Trophoblast cell (in vitro differentiated cells and primary cell): ENCODE data around the gene RAP1GDS1.
A peak's percentile ranks its signal among the peaks of the same experiment; 100 is the strongest.
"Not testable (repeated sequence)": the region's sequence is repeated elsewhere in the genome, so short reads cannot be mapped to it uniquely, and the experiment has no call there.

Experiments used
- DNase-seq, 2 donors: peaks; one replicate each; pipeline ENCODE4 v3.0.0-alpha.2; 2016
- H2AFZ ChIP-seq: 2 replicates; pipeline ENCODE4 v1.6.1; 2013; ENCODE audit warnings: low read length, moderate library complexity, mild to moderate bottlenecking; ENCODE audit not compliant: insufficient read depth, poor library complexity
- H2AK5ac ChIP-seq: 2 replicates; pipeline ENCODE4 v1.6.1; 2013; ENCODE audit warnings: mild to moderate bottlenecking, low read length
- H2BK120ac ChIP-seq: 2 replicates; pipeline ENCODE4 v1.6.1; 2013; ENCODE audit warnings: low read length, mild to moderate bottlenecking, moderate library complexity; ENCODE audit not compliant: insufficient read depth, poor library complexity
- H2BK12ac ChIP-seq: 2 replicates; pipeline ENCODE4 v1.6.1; 2013; ENCODE audit warnings: mild to moderate bottlenecking, low read length, moderate library complexity
- H2BK5ac ChIP-seq: 2 replicates; pipeline ENCODE4 v1.6.1; 2013; ENCODE audit warnings: low read length, low read depth, moderate library complexity, mild to moderate bottlenecking; ENCODE audit not compliant: poor library complexity
- H3K14ac ChIP-seq: 2 replicates; pipeline ENCODE4 v1.6.1; 2013; ENCODE audit warnings: mild to moderate bottlenecking, low read length
- H3K18ac ChIP-seq: 2 replicates; pipeline ENCODE4 v1.6.1; 2013; ENCODE audit warnings: mild to moderate bottlenecking, low read length
- H3K23ac ChIP-seq: 2 replicates; pipeline ENCODE4 v1.6.1; 2013; ENCODE audit warnings: low read length
- H3K27ac ChIP-seq: 2 replicates; pipeline ENCODE4 v1.5.1; 2013; ENCODE audit warnings: low read depth, mild to moderate bottlenecking, inconsistent platforms, low read length, moderate library complexity
- H3K27me3 ChIP-seq: 2 replicates; pipeline ENCODE4 v1.6.1; 2013; ENCODE audit warnings: inconsistent platforms, mild to moderate bottlenecking, low read length, moderate library complexity; ENCODE audit not compliant: insufficient read depth
- H3K36me3 ChIP-seq, 2 experiments: 1 replicate in 1 of 2; 2 replicates in 1 of 2; pipeline ENCODE4 v1.6.1; 2013; ENCODE audit warnings: low read length in 2 of 2, mild to moderate bottlenecking in 2 of 2, moderate library complexity in 1 of 2; ENCODE audit not compliant: insufficient read depth in 2 of 2, control insufficient read depth in 1 of 2
- H3K4ac ChIP-seq: 2 replicates; pipeline ENCODE4 v1.6.1; 2013; ENCODE audit warnings: low read depth, mild to moderate bottlenecking, low read length, moderate library complexity
- H3K4me1 ChIP-seq, 2 experiments: 1 replicate in 1 of 2; 2 replicates in 1 of 2; pipeline ENCODE4 v1.6.1; 2013; ENCODE audit warnings: low read length in 2 of 2, mild to moderate bottlenecking in 2 of 2, moderate library complexity in 1 of 2; ENCODE audit not compliant: insufficient read depth in 2 of 2, control insufficient read depth in 1 of 2
- H3K4me2 ChIP-seq: 2 replicates; pipeline ENCODE4 v1.6.1; 2013; ENCODE audit warnings: inconsistent platforms, mild to moderate bottlenecking, low read length, moderate library complexity
- H3K4me3 ChIP-seq: 2 replicates; pipeline ENCODE4 v1.5.1; 2013; ENCODE audit warnings: mild to moderate bottlenecking, low read depth, low read length, inconsistent platforms
- H3K79me1 ChIP-seq: one replicate; pipeline ENCODE4 v1.6.1; 2013; ENCODE audit warnings: low read length
- H3K79me2 ChIP-seq: 2 replicates; pipeline ENCODE4 v1.6.1; 2013; ENCODE audit warnings: low read length, mild to moderate bottlenecking; ENCODE audit not compliant: control insufficient read depth, insufficient read depth, poor library complexity
- H3K9ac ChIP-seq: 2 replicates; pipeline ENCODE4 v1.6.1; 2013; ENCODE audit warnings: mild to moderate bottlenecking, low read length
- H3K9me3 ChIP-seq: 2 replicates; pipeline ENCODE4 v1.6.1; 2013; ENCODE audit warnings: low read depth, mild to moderate bottlenecking, control low read depth, inconsistent platforms, low read length; ENCODE audit not compliant: insufficient read depth
- H4K12ac ChIP-seq: 2 replicates; pipeline ENCODE4 v1.6.1; 2013; ENCODE audit warnings: low read depth, mild to moderate bottlenecking, low read length, moderate library complexity
- H4K8ac ChIP-seq: 2 replicates; pipeline ENCODE4 v1.6.1; 2013; ENCODE audit warnings: low read depth, mild to moderate bottlenecking, low read length, moderate library complexity
- H4K91ac ChIP-seq: one replicate; pipeline ENCODE4 v1.6.1; 2013; ENCODE audit warnings: low read depth, mild to moderate bottlenecking, low read length, moderate library complexity
- WGBS: extraction: QIAGEN DNeasy Blood & Tissue Kit; methylation state at CpG from one replicate; pipeline ENCODE4 v1.1.7; 2013; ENCODE audit warnings: missing lambda C conversion rate; ENCODE audit not compliant: insufficient read length, insufficient coverage; ENCODE audit errors: extremely low coverage; 5-methylcytosine and 5-hydroxymethylcytosine counted together

Gene RAP1GDS1

GRCh38 chr4:98479590-98479989 lies 218.4 kb downstream of the RAP1GDS1 start:
- not testable (repeated sequence) for H3K9me3 ChIP-seq, H2BK5ac ChIP-seq, H4K91ac ChIP-seq, H4K12ac ChIP-seq, H3K27ac ChIP-seq, H2BK120ac ChIP-seq, H3K4me2 ChIP-seq, H4K8ac ChIP-seq, H3K79me2 ChIP-seq, H2BK12ac ChIP-seq, H3K23ac ChIP-seq, H3K14ac ChIP-seq, H3K36me3 ChIP-seq, H3K27me3 ChIP-seq, H3K4me3 ChIP-seq, H3K4me1 ChIP-seq, H2AFZ ChIP-seq, H2AK5ac ChIP-seq, H3K79me1 ChIP-seq, H3K18ac ChIP-seq, H3K9ac ChIP-seq, H3K4ac ChIP-seq
- DNase-seq, result peak; percentile 13 to 65
- no CpG with 5 or more reads among the region's 2 CpGs for WGBS

GRCh38 chr4:98480535-98480934 lies 219.4 kb downstream of the RAP1GDS1 start:
- no CpG with 5 or more reads among the region's 5 CpGs for WGBS
- Histone ChIP-seq H3K36me3 (no peaks in the 10 kb centered on the region), H3K79me1 (no peaks in the 10 kb centered on the region), H4K12ac (no peak overlapping the region), H3K27ac (no peak overlapping the region), H3K23ac (no peak overlapping the region), H4K8ac (no peak overlapping the region), H3K4me2 (no peak overlapping the region), H3K9me3 (peaks cover 1% of the 10 kb centered on the region), H3K4ac (no peak overlapping the region), H4K91ac (no peak overlapping the region), H3K18ac (no peak overlapping the region), H2BK120ac (no peak overlapping the region), H3K14ac (no peak overlapping the region), H3K79me2 (peaks cover 1% of the 10 kb centered on the region), H2BK12ac (no peak overlapping the region), H3K27me3 (no peaks in the 10 kb centered on the region), H2BK5ac (no peak overlapping the region), H3K4me1 (peaks cover 2 to 4% of the 10 kb centered on the region in 2 experiments), H2AK5ac (no peak overlapping the region), H3K4me3 (no peak overlapping the region), H3K9ac (no peak overlapping the region), H2AFZ (no peak overlapping the region)
- no peak for DNase-seq

GRCh38 chr4:98481167-98481566 lies 220.0 kb downstream of the RAP1GDS1 start:
- H2AK5ac ChIP-seq, result no peak overlapping the region
- no peak overlapping the region for H3K9ac ChIP-seq
- DNase-seq, result peak in 1 of 2 donors; percentile 21
- H4K8ac ChIP-seq, result no peak overlapping the region
- no peak overlapping the region for H3K18ac ChIP-seq
- H3K4ac ChIP-seq, result no peak overlapping the region
- WGBS, result no CpG with 5 or more reads among the region's 3 CpGs
- no peaks in the 10 kb centered on the region for H3K27me3 ChIP-seq
- no peak overlapping the region for H4K91ac ChIP-seq
- no peak overlapping the region for H3K14ac ChIP-seq
- H2BK120ac ChIP-seq, result no peak overlapping the region
- no peak overlapping the region for H4K12ac ChIP-seq
- H3K4me1 ChIP-seq, result peaks cover 2 to 4% of the 10 kb centered on the region in 2 experiments
- H3K9me3 ChIP-seq, result peaks cover 1% of the 10 kb centered on the region
- no peak overlapping the region for H3K4me2 ChIP-seq
- no peak overlapping the region for H3K27ac ChIP-seq
- no peak overlapping the region for H2AFZ ChIP-seq
- H3K23ac ChIP-seq, result no peak overlapping the region
- no peaks in the 10 kb centered on the region for H3K79me1 ChIP-seq
- no peak overlapping the region for H2BK12ac ChIP-seq
- peaks cover 1% of the 10 kb centered on the region for H3K79me2 ChIP-seq
- H3K4me3 ChIP-seq, result no peak overlapping the region
- H3K36me3 ChIP-seq, result no peaks in the 10 kb centered on the region
- H2BK5ac ChIP-seq, result no peak overlapping the region

GRCh38 chr4:98482503-98482846 lies 221.3 kb downstream of the RAP1GDS1 start:
- Histone ChIP-seq H4K12ac (no peak overlapping the region), H3K14ac (no peak overlapping the region), H4K91ac (no peak overlapping the region), H3K9ac (no peak overlapping the region), H2BK120ac (no peak overlapping the region), H3K79me1 (no peaks in the 10 kb centered on the region), H2AFZ (no peak overlapping the region), H3K36me3 (no peaks in the 10 kb centered on the region), H3K9me3 (peaks cover 1% of the 10 kb centered on the region), H4K8ac (no peak overlapping the region), H3K4ac (no peak overlapping the region), H3K4me2 (no peak overlapping the region), H2AK5ac (no peak overlapping the region), H3K18ac (no peak overlapping the region), H2BK12ac (no peak overlapping the region), H2BK5ac (no peak overlapping the region), H3K4me1 (peaks cover 2 to 4% of the 10 kb centered on the region in 2 experiments), H3K23ac (no peak overlapping the region), H3K79me2 (no peaks in the 10 kb centered on the region), H3K27ac (no peak overlapping the region), H3K27me3 (no peaks in the 10 kb centered on the region), H3K4me3 (no peak overlapping the region)
- DNase-seq, result no peak
- WGBS, result no CpG with 5 or more reads among the region's 3 CpGs
